Breast epithelium (tissue), 3 donors: ENCODE results near the gene CLDND2.

ENCODE experiments used
- CTCF ChIP-seq, 3 donors: fragments of 450-650 bp; IDR thresholded peaks; one replicate each; pipeline ENCODE4 v1.5.1; 2016 to 2017; ENCODE audit warnings: antibody characterized with exemption in 3 of 3, mild to moderate bottlenecking in 3 of 3, moderate library complexity in 3 of 3
- POLR2A ChIP-seq: fragments of 450-650 bp; IDR thresholded peaks from one replicate; pipeline ENCODE4 v1.6.1; 2016; ENCODE audit warnings: antibody characterized with exemption, mild to moderate bottlenecking, moderate library complexity

DNA sequence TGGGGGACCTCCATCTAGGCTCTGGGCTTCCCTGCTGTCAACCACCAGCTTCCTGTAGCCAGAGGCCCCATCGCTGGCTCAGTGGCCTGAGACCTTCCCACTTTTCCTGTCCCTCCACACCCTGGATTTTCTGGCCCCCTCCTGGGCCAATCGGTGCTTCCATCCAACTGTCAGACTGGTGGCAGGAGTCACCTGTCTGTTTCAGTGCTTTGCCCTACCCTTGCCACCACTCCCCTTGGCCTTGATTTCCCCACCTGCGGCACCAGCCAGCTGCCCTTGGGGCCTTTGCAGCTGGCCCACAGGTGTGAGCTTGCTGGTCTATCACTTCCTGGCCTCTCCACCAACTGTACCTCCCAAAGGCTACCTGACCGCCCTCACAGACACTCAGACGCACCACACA, 39.4 kb downstream of the CLDND2 start:
- TF ChIP-seq CTCF (IDR thresholded peaks at IDR 0.05) (no peak), POLR2A (no peak)
